H1 (cell line): ENCODE measurements around the gene USP24. TPM values are rescaled to one million over a fixed set of nuclear protein-coding genes. Genes with fewer than 3 reads are reported as not detected.

Source experiments
- CBX5 ChIP-seq: fragments of 300-800, 300-1000 bp; sonication (generic); IDR thresholded peaks from 2 replicates; pipeline ENCODE4 v1.7.1; 2016; ENCODE audit warnings: antibody characterized with exemption, low read length, low read depth
- GTF2F1 ChIP-seq: IDR thresholded peaks from 2 replicates; pipeline ENCODE4 v1.6.1; 2012; ENCODE audit warnings: low read depth, low read length, improper control_type of control experiment, borderline replicate concordance
- NRF1 ChIP-seq: IDR thresholded peaks from 2 replicates; pipeline ENCODE4 v1.6.1; 2011; ENCODE audit warnings: mild to moderate bottlenecking, low read depth, low read length, improper control_type of control experiment
- POU5F1 ChIP-seq: IDR thresholded peaks from 2 replicates; pipeline ENCODE4 v1.6.1; 2011; ENCODE audit warnings: low read depth, mild to moderate bottlenecking, low read length, moderate library complexity
- RBBP5 ChIP-seq: IDR thresholded peaks from 2 replicates; pipeline ENCODE4 v1.7.1; 2012; ENCODE audit warnings: low read depth, mild to moderate bottlenecking, inconsistent platforms, low read length, moderate library complexity, borderline replicate concordance
- SAP30 ChIP-seq: fragments of 300-600 bp; sonication (generic); IDR thresholded peaks from 2 replicates; pipeline ENCODE4 v1.7.1; 2012; ENCODE audit warnings: low read length, moderate library complexity, mild to moderate bottlenecking, inconsistent platforms; ENCODE audit not compliant: insufficient read depth, insufficient replicate concordance
- polyA plus RNA-seq, 7 experiments: library from polyadenylated mRNA; depleted of rRNA in 3 of 7; stranded (reverse) in 5 of 7; unstranded in 2 of 7; fragments of >200 nt in 5 of 7; fragments of 200-250 nt in 2 of 7; gene quantifications; 1 replicate in 5 of 7; 2 replicates in 1 of 7; 4 replicates in 1 of 7; pipeline versions ENCODE4 v1.2.1 to v1.2.3, GENCODE V29; 2011 to 2013; ENCODE audit warnings: missing spikeins in 2 of 7, mixed read lengths in 2 of 7
- total RNA-seq: library from RNA; stranded (reverse); fragmentation: NEBNext Ultra II Directional; extraction: Animal tissue kit (Norgen Biotek cat#: 25700); gene quantifications from 2 replicates; pipeline ENCODE4 v1.2.1, GENCODE V29; 2021
- TF ChIP-seq, protein P1 (sequence below): IDR thresholded peaks from 2 replicates; pipeline ENCODE4 v1.6.1; 2012; ENCODE audit warnings: inconsistent platforms

Gene USP24
- total and polyA plus RNA-seq, 2 of the 8 experiments (the other 6 are each of a cell fraction or from before 2014, with no cell fraction given), result 11.1 to 34.6 TPM

DNA sequence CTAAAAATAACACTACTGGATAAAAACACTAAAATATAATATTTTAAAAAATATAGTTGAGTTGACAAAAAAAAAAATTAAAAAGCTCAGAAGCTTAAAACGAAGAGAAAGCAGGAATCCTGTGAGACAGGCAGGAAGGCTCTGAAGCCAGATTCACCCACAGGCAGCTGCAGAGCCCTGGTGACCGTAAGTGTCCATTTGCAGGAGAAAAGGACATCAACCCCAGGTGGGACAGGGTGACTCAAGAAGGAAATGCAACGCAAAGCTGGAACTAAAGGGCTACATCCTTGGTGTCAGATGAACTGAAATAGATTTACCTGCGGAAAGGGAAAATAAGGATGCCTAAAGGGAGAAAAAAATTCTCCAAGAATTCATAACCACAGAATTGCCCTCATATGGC, 46.8 kb downstream of the USP24 start (continued):
- TF ChIP-seq NRF1 (no peak), CBX5 (no peak), POU5F1 (no peak), SAP30 (no peak), GTF2F1 (no peak), RBBP5 (no peak)
- TF ChIP-seq, protein P1, sequence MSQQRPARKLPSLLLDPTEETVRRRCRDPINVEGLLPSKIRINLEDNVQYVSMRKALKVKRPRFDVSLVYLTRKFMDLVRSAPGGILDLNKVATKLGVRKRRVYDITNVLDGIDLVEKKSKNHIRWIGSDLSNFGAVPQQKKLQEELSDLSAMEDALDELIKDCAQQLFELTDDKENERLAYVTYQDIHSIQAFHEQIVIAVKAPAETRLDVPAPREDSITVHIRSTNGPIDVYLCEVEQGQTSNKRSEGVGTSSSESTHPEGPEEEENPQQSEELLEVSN, result no peak
